ENCODE data around the gene PLA2G4B.

Gene PLA2G4B

DNA sequence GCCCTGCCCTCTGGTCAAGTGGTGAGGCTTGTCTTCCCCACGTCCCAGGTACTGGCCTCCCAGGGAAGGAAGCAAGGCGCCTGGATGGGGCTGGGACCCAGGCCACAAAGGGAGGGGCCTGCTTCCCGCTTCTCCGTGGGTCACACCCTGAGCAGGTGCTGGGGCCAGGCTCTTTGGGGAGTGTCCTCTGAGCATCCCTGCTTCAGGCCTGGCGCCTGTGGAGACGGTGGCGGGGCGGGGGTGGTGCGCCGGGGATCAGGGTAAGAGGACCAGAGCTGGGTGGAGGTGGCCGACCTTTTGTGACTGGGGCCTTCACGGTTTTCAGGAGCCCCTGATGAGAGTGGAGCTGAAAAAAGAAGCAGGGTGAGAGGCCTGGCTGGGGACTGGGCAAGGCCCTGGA, 3.6 kb downstream of the PLA2G4B start:
- intact Hi-C loops (cut with DNase I) = no loop called here
- no peak for DNase-seq

- intact Hi-C loops (cut with DNase I) = no loop called here
Observed at GRCh38 chr15:41843571-41843970, 4.9 kb downstream of the PLA2G4B start.

GRCh38 chr15:41844814-41845213, 6.2 kb downstream of the PLA2G4B start:
- intact Hi-C loops (cut with DNase I) = no loop called here
- DNase-seq = no peak

More at GRCh38 chr15:41843571-41843970, 4.9 kb downstream of the PLA2G4B start:
- DNase-seq = no peak

- no peak for DNase-seq
- intact Hi-C loops (cut with DNase I) = no loop called here
Observed at GRCh38 chr15:41847206-41847605, 8.6 kb downstream of the PLA2G4B start.

DNA sequence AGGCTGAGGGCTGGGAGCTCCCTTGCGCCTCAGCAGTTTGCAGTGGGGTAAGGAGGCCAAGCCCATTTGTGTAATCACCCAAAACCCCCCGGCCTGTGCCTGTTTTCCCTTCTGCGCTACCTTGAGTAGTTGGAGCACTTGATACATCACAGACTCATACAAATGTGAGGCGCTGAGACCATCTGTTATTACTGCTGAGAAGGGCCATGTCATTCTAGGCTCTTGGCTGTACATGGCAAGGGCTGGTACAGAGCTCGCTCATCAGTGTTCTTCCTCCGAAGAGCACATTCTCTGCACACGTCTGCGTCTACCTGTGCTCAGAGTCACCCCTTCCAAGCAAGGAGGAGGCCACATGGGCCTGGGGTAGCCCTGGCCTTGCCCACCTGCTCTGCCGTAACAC, 9.3 kb downstream of the PLA2G4B start:
- intact Hi-C loops (cut with DNase I) = no loop called here

GRCh38 chr15:41848631-41849030, 10.0 kb downstream of the PLA2G4B start:
- intact Hi-C loops (cut with DNase I) = no loop called here
- peak in 16 of 42 donors; percentile 5 to 61 (median 29) for DNase-seq

More for the DNA sequence above, 9.3 kb downstream of the PLA2G4B start:
- DNase-seq = no peak

- intact Hi-C loops (cut with DNase I) = no loop called here
- no peak for DNase-seq
Observed at GRCh38 chr15:41849204-41849603, 10.6 kb downstream of the PLA2G4B start.

DNA sequence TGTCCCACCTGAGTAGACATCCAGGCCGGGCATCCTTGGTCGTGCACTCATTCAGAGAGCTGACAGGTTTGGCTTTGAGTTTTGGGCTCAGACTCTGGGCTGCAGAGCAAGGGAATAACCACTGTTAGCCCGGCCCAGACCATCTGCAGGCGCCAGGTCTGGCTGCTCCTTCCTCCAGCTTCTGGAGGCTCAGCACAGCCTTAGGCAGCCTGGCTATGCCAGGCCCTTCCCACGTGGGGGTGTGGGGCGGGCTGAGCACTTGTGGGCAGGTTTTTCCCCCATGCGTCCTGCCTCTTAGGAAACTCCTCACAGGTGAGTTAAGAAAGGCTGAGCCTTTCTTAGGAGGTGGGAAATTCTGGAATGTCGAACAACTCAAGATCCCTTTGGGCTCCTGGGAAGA, 11.2 kb downstream of the PLA2G4B start:
- DNase-seq = no peak
- intact Hi-C loops (cut with DNase I) = no loop called here

GRCh38 chr15:41850482-41851166, 12.0 kb downstream of the PLA2G4B start:
- intact Hi-C loops (cut with DNase I) = no loop called here
- no peak for DNase-seq

DNA sequence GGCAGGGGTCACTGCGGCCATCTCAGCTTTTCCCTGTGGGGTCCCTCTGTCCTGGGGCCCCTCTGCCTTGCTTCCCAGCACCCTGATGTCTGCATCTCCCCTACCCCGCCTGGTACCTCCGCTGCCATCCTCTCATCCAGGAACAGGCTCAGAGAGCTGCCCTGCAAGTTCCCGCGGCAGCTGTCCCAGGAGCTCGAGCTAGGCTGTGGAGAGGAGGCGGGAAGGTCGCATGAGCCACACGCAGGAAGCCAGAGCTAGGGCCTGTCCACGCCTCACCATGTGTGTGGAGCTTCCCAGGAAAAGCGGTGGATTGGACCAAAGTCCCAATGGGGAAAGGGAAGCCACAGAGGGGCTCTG, 12.5 kb downstream of the PLA2G4B start:
- intact Hi-C loops (cut with DNase I) = no loop called here
- DNase-seq = no peak

- no peak for DNase-seq
- intact Hi-C loops (cut with DNase I) = no loop called here
Observed at GRCh38 chr15:41851755-41852370, 13.2 kb downstream of the PLA2G4B start.

DNA sequence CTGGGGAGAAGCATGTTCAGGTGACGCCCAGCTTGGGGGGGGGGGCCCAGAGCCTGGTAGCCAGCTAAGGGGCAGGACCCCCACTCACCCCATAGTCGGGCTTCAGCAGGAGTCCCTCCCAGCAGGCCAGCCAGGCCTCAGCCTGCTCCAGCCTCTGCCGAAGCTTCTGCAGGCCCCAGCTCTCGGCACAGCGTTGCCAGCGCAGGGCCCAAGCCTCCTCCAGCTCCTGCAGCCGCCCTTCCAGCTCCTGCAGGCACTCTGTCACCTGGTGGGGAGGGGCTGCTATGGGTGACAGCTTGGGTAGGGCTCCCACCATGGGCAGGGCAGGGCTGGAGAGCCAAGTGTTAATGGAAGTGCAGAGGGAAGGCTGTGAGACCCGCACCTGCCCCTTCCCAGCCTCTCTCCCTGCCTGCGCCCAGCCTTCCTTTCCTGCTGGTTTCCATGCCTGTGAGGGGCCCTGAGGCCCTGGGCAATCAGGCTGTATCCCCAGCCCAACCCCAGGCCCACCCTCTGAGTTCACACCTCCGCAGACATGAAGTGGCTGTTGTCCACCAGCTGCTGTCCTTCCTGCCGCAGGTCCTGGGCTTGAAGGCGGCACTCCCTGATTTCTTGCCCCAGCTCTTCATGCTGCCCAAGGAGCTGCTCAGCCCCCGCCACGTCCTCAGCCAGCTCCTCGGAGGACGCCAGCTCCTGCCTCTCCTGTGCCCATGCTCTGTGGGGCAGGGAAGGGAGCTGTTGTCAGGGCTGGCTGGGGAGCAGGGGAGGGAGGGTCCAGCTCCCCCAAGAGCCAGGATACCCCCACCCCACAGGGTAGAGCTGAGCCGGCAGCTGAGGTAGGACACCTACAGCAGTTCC, 14.3 kb downstream of the PLA2G4B start:
- no peak for DNase-seq
- intact Hi-C loops (cut with DNase I) = no loop called here

DNA sequence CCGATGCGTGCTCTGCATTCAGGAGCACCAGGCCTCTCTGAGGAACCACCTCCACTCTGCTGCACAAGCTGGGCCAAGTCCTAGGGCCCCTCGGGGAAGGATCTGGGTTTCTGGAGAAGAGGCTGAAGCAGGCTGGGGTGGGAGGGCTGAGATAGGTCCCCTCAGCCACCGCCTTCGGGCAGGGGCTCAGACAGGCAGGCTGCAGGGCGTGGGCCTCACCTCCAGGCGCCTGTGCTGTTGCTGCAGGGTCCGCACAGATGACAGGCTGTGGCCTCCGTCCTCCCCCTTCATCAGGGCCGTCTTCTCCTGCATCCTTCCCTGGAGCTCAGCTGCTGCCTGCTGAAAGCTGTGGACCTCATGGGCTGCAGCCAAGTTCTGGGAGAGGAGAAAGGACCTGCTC, 15.2 kb downstream of the PLA2G4B start:
- DNase-seq = no peak
- intact Hi-C loops (cut with DNase I) = no loop called here

- no peak for DNase-seq
- intact Hi-C loops (cut with DNase I) = no loop called here
Observed at GRCh38 chr15:41854443-41854842, 15.8 kb downstream of the PLA2G4B start.

- DNase-seq = no peak
- intact Hi-C loops (cut with DNase I) = no loop called here
Observed at GRCh38 chr15:41855261-41855961, 16.8 kb downstream of the PLA2G4B start.

- intact Hi-C loops (cut with DNase I) = no loop called here
- no peak for DNase-seq
Observed at GRCh38 chr15:41856262-41856661, 17.6 kb downstream of the PLA2G4B start.

GRCh38 chr15:41856716-41857115, 18.1 kb downstream of the PLA2G4B start:
- intact Hi-C loops (cut with DNase I) = no loop called here
- DNase-seq = no peak

- intact Hi-C loops (cut with DNase I) = no loop called here
- no peak for DNase-seq
Observed at GRCh38 chr15:41857316-41857715, 18.7 kb downstream of the PLA2G4B start.

DNA sequence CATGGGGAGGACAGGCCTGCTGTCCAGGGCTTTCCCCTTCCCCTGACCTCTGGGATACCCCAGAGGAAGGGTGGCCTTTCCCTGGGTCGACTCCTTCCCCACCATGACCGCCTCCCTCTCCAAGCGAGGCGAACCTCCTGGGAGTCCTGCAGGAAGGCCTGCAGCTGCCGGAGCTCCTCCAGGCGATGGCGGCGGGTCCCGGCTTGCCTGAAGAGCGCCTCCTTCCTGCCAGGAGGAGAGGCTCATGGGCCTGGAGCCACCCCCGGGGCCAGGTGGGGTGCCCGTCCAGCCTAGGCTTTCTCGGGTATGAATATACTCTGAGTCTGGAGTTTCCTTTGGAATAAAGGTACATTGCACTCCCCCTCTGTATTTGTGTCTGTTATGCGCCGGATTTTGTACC, 20.1 kb downstream of the PLA2G4B start:
- DNase-seq = no peak
- intact Hi-C loops (cut with DNase I) = no loop called here

All from head of caudate nucleus (tissue), 42 donors.